ENCODE measurements around the gene RNF41.

- TF ChIP-seq, protein P1, sequence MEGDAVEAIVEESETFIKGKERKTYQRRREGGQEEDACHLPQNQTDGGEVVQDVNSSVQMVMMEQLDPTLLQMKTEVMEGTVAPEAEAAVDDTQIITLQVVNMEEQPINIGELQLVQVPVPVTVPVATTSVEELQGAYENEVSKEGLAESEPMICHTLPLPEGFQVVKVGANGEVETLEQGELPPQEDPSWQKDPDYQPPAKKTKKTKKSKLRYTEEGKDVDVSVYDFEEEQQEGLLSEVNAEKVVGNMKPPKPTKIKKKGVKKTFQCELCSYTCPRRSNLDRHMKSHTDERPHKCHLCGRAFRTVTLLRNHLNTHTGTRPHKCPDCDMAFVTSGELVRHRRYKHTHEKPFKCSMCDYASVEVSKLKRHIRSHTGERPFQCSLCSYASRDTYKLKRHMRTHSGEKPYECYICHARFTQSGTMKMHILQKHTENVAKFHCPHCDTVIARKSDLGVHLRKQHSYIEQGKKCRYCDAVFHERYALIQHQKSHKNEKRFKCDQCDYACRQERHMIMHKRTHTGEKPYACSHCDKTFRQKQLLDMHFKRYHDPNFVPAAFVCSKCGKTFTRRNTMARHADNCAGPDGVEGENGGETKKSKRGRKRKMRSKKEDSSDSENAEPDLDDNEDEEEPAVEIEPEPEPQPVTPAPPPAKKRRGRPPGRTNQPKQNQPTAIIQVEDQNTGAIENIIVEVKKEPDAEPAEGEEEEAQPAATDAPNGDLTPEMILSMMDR (IDR thresholded peaks at IDR 0.05) = peak; percentile 80 to 98 (median 89)
- TF ChIP-seq POLR2AphosphoS5 (IDR thresholded peaks at IDR 0.05) = peak; percentile 58 to 67 (median 60)
- TF ChIP-seq POLR2A (IDR thresholded peaks at IDR 0.05) = peak; percentile 56
- TF ChIP-seq EP300 (IDR thresholded peaks at IDR 0.05; ENCODE audit: low read depth) = no peak
Observed at GRCh38 chr12:56224102-56224701, 2.5 kb upstream of the RNF41 start, which contains the start of gene NABP2.
